Endodermal cell (in vitro differentiated cells): ENCODE measurements around the gene PARVA. TPM values are rescaled to one million over a fixed set of nuclear protein-coding genes. Genes with fewer than 3 reads are reported as not detected.
A peak's percentile ranks its signal among the peaks of the same experiment; 100 is the strongest.

Experiments
- DNase-seq: peaks from one replicate; pipeline ENCODE4 v3.0.0-alpha.2; 2017
- H3K27ac ChIP-seq: 2 replicates; pipeline ENCODE4 v1.5.1; 2013; ENCODE audit warnings: mild to moderate bottlenecking, low read depth, low read length, moderate library complexity
- H3K27me3 ChIP-seq: 2 replicates; pipeline ENCODE4 v1.6.1; 2013; ENCODE audit warnings: mild to moderate bottlenecking, low read length, moderate library complexity; ENCODE audit not compliant: insufficient read depth, control insufficient read depth, poor library complexity, severe bottlenecking
- H3K36me3 ChIP-seq: 2 replicates; pipeline ENCODE4 v1.7.0; 2013; ENCODE audit warnings: mild to moderate bottlenecking, low read length, moderate library complexity; ENCODE audit not compliant: control insufficient read depth, insufficient read depth
- H3K4me1 ChIP-seq: one replicate; pipeline ENCODE4 v1.7.0; 2013; ENCODE audit warnings: low read length; ENCODE audit not compliant: control insufficient read depth, insufficient read depth
- H3K4me3 ChIP-seq: 2 replicates; pipeline ENCODE4 v1.5.1; 2013; ENCODE audit warnings: mild to moderate bottlenecking, low read length, moderate library complexity
- H3K9ac ChIP-seq: 2 replicates; pipeline ENCODE4 v1.6.1; 2013; ENCODE audit warnings: mild to moderate bottlenecking, low read length, moderate library complexity; ENCODE audit not compliant: poor library complexity, severe bottlenecking; ENCODE audit errors: extremely low read depth
- H3K9me3 ChIP-seq: 2 replicates; pipeline ENCODE4 v1.6.1; 2013; ENCODE audit warnings: mild to moderate bottlenecking, low read length, moderate library complexity; ENCODE audit not compliant: control insufficient read depth
- H3K27ac Mint-ChIP-seq: 2 replicates; pipeline ENCODE4 v1.8.0; 2020; ENCODE audit warnings: mixed read lengths
- H3K27me3 Mint-ChIP-seq: 2 replicates; pipeline ENCODE4 v1.8.0; 2021; ENCODE audit warnings: mild to moderate bottlenecking, mixed read lengths; ENCODE audit not compliant: insufficient read depth
- H3K36me3 Mint-ChIP-seq: 2 replicates; pipeline ENCODE4 v1.8.0; 2020; ENCODE audit warnings: low read depth, mixed read lengths
- H3K4me1 Mint-ChIP-seq: 2 replicates; pipeline ENCODE4 v1.8.0; 2020; ENCODE audit warnings: mixed read lengths
- H3K4me3 Mint-ChIP-seq: 2 replicates; pipeline ENCODE4 v1.8.0; 2020; ENCODE audit warnings: mild to moderate bottlenecking, moderate library complexity, mixed read lengths
- H3K9me3 Mint-ChIP-seq: 2 replicates; pipeline ENCODE4 v1.8.0; 2020; ENCODE audit warnings: mild to moderate bottlenecking, mixed read lengths
- WGBS, 2 experiments: methylation state at CpG; one replicate each; pipeline versions ENCODE4 v1.1.5 to v1.1.7; 2013; ENCODE audit warnings: missing lambda C conversion rate in 2 of 2, mixed read lengths in 1 of 2; ENCODE audit not compliant: insufficient coverage in 1 of 2, insufficient read length in 1 of 2; 5-methylcytosine and 5-hydroxymethylcytosine counted together
- total RNA-seq, 2 donors: library from RNA; stranded (reverse); fragmentation: NEBNext Ultra II Directional in 1 of 2; extraction: Animal tissue kit (Norgen Biotek cat#: 25700) in 1 of 2; gene quantifications; 2 replicates in 1 of 2; 3 replicates in 1 of 2; pipeline ENCODE4 v1.2.1, GENCODE V29; 2021
- TF ChIP-seq, protein P1 (sequence below): fragments of 200-600 bp; sonication (generic); conservative IDR thresholded peaks from 2 replicates; pipeline ENCODE4 v1.5.0; 2021; ENCODE audit warnings: antibody characterized with exemption, mild to moderate bottlenecking

The PARVA gene
- total RNA-seq, 2 donors from 2014 or later: 27.3 to 37.3 TPM

DNA sequence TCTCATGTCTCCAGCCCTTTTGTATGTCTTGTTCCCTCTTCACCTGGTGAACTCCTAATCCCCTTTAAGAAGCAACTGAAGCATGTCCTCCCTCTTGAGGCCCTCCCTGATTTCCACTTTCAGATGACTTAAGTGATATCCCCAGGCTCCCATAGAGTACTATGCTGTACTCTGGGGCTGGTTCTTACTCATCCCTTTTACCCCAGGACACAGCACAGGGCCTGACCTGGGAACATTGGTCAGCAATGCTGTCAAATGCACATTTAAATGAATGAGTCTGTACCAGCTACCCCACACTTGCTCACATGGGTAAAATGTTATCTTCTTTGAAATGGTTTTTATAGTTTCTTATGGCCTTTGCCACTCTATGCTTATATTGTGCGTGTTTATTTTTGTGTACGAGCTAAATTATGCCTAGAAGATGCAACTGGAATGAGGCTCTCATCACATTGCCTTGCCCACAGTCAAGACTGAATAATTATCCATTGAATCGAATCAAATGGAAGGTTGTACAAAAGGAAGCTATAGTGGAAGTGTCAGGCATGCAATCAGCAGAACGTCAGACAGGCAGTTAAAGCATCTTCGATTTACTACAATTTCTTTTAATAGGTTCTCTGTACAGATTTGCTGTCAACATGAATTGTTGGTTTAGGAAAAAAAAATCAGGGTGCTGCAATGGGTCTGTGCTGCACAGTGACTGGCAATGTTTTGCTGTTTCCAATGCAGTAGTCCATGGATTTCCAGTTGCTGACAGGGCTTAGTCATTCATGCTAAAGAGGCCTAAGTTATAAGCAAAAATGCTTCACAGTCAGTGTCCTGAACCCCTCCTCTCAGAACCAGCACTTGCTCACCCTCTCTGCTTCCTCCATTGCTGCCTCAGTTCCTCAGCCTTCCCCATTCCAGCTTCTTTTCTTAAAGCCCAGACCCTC is 79.5 kb downstream of the PARVA start:
- DNase-seq: peak; percentile 21
- H3K27ac ChIP-seq: peak overlapping the region; percentile 4
- TF ChIP-seq, protein P1, sequence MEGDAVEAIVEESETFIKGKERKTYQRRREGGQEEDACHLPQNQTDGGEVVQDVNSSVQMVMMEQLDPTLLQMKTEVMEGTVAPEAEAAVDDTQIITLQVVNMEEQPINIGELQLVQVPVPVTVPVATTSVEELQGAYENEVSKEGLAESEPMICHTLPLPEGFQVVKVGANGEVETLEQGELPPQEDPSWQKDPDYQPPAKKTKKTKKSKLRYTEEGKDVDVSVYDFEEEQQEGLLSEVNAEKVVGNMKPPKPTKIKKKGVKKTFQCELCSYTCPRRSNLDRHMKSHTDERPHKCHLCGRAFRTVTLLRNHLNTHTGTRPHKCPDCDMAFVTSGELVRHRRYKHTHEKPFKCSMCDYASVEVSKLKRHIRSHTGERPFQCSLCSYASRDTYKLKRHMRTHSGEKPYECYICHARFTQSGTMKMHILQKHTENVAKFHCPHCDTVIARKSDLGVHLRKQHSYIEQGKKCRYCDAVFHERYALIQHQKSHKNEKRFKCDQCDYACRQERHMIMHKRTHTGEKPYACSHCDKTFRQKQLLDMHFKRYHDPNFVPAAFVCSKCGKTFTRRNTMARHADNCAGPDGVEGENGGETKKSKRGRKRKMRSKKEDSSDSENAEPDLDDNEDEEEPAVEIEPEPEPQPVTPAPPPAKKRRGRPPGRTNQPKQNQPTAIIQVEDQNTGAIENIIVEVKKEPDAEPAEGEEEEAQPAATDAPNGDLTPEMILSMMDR: no peak
- Mint-ChIP-seq H3K27me3 (no peaks in the 10 kb centered on the region), H3K27ac (no peak overlapping the region), H3K4me1 (peaks cover 19% of the 10 kb centered on the region), H3K36me3 (no peaks in the 10 kb centered on the region), H3K9me3 (no peaks in the 10 kb centered on the region), H3K4me3 (no peak overlapping the region)
- no peaks in the 10 kb centered on the region for H3K27me3 ChIP-seq
- peaks cover 9% of the 10 kb centered on the region for H3K4me1 ChIP-seq
- WGBS, 2 experiments: 84 to 96% methylated on average over 5 of the region's 5 CpGs
- H3K9me3 ChIP-seq: no peaks in the 10 kb centered on the region
- no peak overlapping the region for H3K4me3 ChIP-seq
- no peak overlapping the region for H3K9ac ChIP-seq
- H3K36me3 ChIP-seq: no peaks in the 10 kb centered on the region

DNA sequence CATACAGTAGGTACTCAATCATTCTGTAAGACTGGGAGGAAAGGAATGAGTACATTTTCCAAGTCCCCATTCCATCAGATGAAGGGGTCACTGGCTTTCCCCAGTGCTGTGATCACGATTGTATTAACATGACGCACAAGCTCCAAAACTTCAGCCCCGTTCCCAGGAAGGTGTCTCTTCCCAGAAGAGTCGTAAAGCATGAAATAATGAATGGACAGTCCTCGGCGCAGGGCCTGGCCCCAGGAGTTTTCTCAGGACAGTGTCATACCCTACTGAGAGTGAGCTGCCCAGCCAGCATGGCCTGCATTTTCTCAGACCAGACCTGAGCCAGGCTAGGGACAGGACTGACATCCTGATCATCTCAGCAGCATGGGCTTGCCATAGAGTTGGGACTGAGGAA is 80.7 kb downstream of the PARVA start:
- WGBS, 2 experiments: 94 to 96% methylated on average over 6 of the region's 6 CpGs
- Histone ChIP-seq H3K27ac (no peak overlapping the region), H3K4me1 (peaks cover 6% of the 10 kb centered on the region), H3K9ac (no peak overlapping the region), H3K36me3 (no peaks in the 10 kb centered on the region), H3K27me3 (no peaks in the 10 kb centered on the region), H3K4me3 (no peak overlapping the region), H3K9me3 (no peaks in the 10 kb centered on the region)
- Mint-ChIP-seq H3K4me3 (no peak overlapping the region), H3K27ac (no peak overlapping the region), H3K27me3 (no peaks in the 10 kb centered on the region), H3K36me3 (peaks cover 1% of the 10 kb centered on the region), H3K9me3 (no peaks in the 10 kb centered on the region), H3K4me1 (peaks cover 11% of the 10 kb centered on the region)
- DNase-seq: peak; percentile 35
- TF ChIP-seq, protein P1: no peak

DNA sequence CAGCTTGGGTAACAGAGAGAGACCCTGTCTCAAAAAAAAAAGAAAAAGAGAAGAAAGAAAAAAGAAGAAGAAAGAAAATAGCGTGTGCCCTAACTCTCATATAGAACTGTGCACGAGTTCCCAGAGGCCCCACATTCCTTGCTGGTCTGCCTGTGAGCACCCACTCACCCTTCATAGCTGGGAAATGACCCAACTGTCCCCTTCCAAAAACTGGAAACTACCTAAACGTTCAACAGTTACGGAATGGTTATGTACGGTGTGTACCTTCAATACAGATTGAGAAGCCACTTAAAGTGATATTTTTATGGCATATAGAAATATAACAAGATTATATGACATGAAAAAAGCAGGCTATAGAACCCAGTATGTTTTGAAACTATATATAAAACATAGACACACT is 82.0 kb downstream of the PARVA start:
- TF ChIP-seq, protein P1: no peak
- H3K4me1 Mint-ChIP-seq: peaks cover 10% of the 10 kb centered on the region
- H3K27ac ChIP-seq: no peak overlapping the region
- no peaks in the 10 kb centered on the region for H3K36me3 ChIP-seq
- H3K9me3 ChIP-seq: peaks cover 6% of the 10 kb centered on the region
- H3K27ac Mint-ChIP-seq: no peak overlapping the region
- peaks cover 10% of the 10 kb centered on the region for H3K9me3 Mint-ChIP-seq
- H3K9ac ChIP-seq: no peak overlapping the region
- WGBS, 2 experiments: 93 to 100% methylated on average over 1 to 5 of the region's 5 CpGs
- no peak overlapping the region for H3K4me3 Mint-ChIP-seq
- peak; percentile 5 for DNase-seq
- H3K36me3 Mint-ChIP-seq: peaks cover 10% of the 10 kb centered on the region
- no peaks in the 10 kb centered on the region for H3K27me3 ChIP-seq
- H3K4me1 ChIP-seq: peaks cover 6% of the 10 kb centered on the region
- no peaks in the 10 kb centered on the region for H3K27me3 Mint-ChIP-seq
- no peak overlapping the region for H3K4me3 ChIP-seq
